Stimulated activated memory B cell treated with anti-CD40 and anti-IgM and Interleukin-4, amounts not matched to agents 10 μg/mL and 1 μg/mL and 100 μg/mL, for 72 hours (primary cell): ENCODE data around the gene CRADD.

ENCODE experiments used
- ATAC-seq: fragments of 150-1000 bp; cut with Tn5 transposase; 2 replicates; pipeline ENCODE4 v1.10.0; 2021
- H3K27ac Mint-ChIP-seq: one replicate; pipeline ENCODE4 v1.8.0; 2022; ENCODE audit warnings: mild to moderate bottlenecking, mixed read lengths
- H3K27me3 Mint-ChIP-seq: one replicate; pipeline ENCODE4 v1.8.0; 2022; ENCODE audit warnings: mixed read lengths
- H3K36me3 Mint-ChIP-seq: one replicate; pipeline ENCODE4 v1.8.0; 2022; ENCODE audit warnings: mixed read lengths
- H3K4me1 Mint-ChIP-seq: one replicate; pipeline ENCODE4 v1.8.0; 2022; ENCODE audit warnings: mixed read lengths
- H3K4me3 Mint-ChIP-seq: one replicate; pipeline ENCODE4 v1.8.0; 2022; ENCODE audit warnings: mild to moderate bottlenecking, moderate library complexity, mixed read lengths
- H3K9me3 Mint-ChIP-seq: one replicate; pipeline ENCODE4 v1.8.0; 2022; ENCODE audit warnings: mixed read lengths

CRADD gene

GRCh38 chr12:93938317-93938716 lies 261.1 kb downstream of the CRADD start:
- no peak for ATAC-seq
- Mint-ChIP-seq H3K27ac (no peak overlapping the region), H3K9me3 (peaks cover 7% of the 10 kb centered on the region), H3K27me3 (no peaks in the 10 kb centered on the region), H3K4me1 (no peaks in the 10 kb centered on the region), H3K4me3 (no peak overlapping the region), H3K36me3 (peaks cover 5% of the 10 kb centered on the region)

GRCh38 chr12:93938931-93939330 lies 261.8 kb downstream of the CRADD start:
- Mint-ChIP-seq H3K27ac (no peak overlapping the region), H3K9me3 (peaks cover 7% of the 10 kb centered on the region), H3K4me1 (no peaks in the 10 kb centered on the region), H3K36me3 (peaks cover 5% of the 10 kb centered on the region), H3K4me3 (no peak overlapping the region), H3K27me3 (no peaks in the 10 kb centered on the region)
- ATAC-seq = no peak

- ATAC-seq = no peak
- H3K27me3 Mint-ChIP-seq = no peaks in the 10 kb centered on the region
- no peak overlapping the region for H3K4me3 Mint-ChIP-seq
- H3K36me3 Mint-ChIP-seq = peaks cover 5% of the 10 kb centered on the region
- peaks cover 7% of the 10 kb centered on the region for H3K9me3 Mint-ChIP-seq
- no peak overlapping the region for H3K27ac Mint-ChIP-seq
- H3K4me1 Mint-ChIP-seq = no peaks in the 10 kb centered on the region
Observed at GRCh38 chr12:93939641-93940325, 262.6 kb downstream of the CRADD start.

- no peak overlapping the region for H3K4me3 Mint-ChIP-seq
- no peak overlapping the region for H3K27ac Mint-ChIP-seq
- ATAC-seq = peak; percentile 37
Observed at GRCh38 chr12:93943780-93944179, 266.6 kb downstream of the CRADD start.

GRCh38 chr12:93944201-93944600 lies 267.0 kb downstream of the CRADD start:
- Mint-ChIP-seq H3K9me3 (no peaks in the 10 kb centered on the region), H3K27me3 (peaks cover 25% of the 10 kb centered on the region), H3K36me3 (no peaks in the 10 kb centered on the region), H3K4me1 (no peaks in the 10 kb centered on the region), H3K4me3 (no peak overlapping the region), H3K27ac (no peak overlapping the region)
- ATAC-seq = no peak

More at GRCh38 chr12:93943780-93944179, 266.6 kb downstream of the CRADD start:
- H3K9me3 Mint-ChIP-seq = no peaks in the 10 kb centered on the region
- H3K4me1 Mint-ChIP-seq = no peaks in the 10 kb centered on the region
- H3K27me3 Mint-ChIP-seq = peaks cover 21% of the 10 kb centered on the region
- no peaks in the 10 kb centered on the region for H3K36me3 Mint-ChIP-seq
